ENCODE results near the gene CYP24A1. TPM values are rescaled to one million over a fixed set of nuclear protein-coding genes. Genes with fewer than 3 reads are reported as not detected.

The CYP24A1 gene
- total RNA-seq, 1 experiment from 2014 or later = 0.03 TPM

DNA sequence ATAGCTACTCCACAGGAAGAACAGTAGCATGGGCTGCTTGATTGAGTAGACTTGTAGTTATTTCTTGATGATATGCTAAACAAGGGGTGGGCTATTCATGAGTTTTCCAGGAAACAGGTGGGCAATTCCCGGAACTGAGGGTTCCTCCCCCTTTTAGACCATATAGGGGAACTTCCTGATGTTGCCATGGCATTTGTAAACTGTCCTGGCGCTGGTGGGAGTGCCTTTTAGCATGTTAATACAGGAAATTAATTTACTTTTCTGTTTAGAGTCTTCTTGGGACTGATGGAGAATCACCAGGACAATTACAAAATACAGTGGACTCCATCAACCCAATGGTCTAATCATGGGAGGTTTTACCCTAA, 22.7 kb downstream of the CYP24A1 start:
- Histone ChIP-seq H3K4me3 (ENCODE audit: insufficient read depth, low read depth, low read length) (no peak overlapping the region), H3K36me3 (replicated peaks; ENCODE audit: control insufficient read depth, insufficient read depth, low read length) (no peaks in the 10 kb centered on the region), H3K27me3 (ENCODE audit: control insufficient read depth, insufficient read depth, low read length) (peaks cover 2% of the 10 kb centered on the region; the same call in 1 of the 2 replicates)
- DNase-seq = no peak

DNA sequence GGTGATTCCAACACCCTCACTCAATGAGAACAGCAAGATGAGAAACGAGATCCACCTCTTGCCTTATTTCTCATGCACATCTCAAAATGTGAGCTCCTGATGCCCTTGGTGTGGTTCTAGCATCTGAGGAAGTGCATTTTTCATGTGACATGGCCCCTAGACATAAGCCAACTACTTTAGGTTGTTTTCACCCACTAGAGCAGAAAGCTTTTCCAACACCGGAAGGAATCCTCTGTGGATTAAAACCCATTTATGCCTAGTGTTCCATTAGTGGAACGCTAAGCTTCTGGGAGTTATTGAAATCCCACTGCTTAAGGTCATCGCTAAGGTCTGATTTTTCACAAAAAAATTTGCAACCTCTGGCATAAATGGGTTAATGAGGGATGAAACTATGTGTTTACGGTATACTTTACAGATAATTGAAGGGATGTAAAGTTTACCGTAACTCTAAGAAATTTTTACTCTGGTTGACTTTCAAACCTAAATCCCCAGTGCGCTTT, 24.0 kb downstream of the CYP24A1 start:
- H3K36me3 ChIP-seq (replicated peaks; ENCODE audit: control insufficient read depth, insufficient read depth, low read length) = no peaks in the 10 kb centered on the region
- DNase-seq = no peak
- no peak overlapping the region for H3K4me3 ChIP-seq (ENCODE audit: insufficient read depth, low read depth, low read length)
- H3K27me3 ChIP-seq (ENCODE audit: control insufficient read depth, insufficient read depth, low read length) = peaks cover 2% of the 10 kb centered on the region; the same call in 1 of the 2 replicates

DNA sequence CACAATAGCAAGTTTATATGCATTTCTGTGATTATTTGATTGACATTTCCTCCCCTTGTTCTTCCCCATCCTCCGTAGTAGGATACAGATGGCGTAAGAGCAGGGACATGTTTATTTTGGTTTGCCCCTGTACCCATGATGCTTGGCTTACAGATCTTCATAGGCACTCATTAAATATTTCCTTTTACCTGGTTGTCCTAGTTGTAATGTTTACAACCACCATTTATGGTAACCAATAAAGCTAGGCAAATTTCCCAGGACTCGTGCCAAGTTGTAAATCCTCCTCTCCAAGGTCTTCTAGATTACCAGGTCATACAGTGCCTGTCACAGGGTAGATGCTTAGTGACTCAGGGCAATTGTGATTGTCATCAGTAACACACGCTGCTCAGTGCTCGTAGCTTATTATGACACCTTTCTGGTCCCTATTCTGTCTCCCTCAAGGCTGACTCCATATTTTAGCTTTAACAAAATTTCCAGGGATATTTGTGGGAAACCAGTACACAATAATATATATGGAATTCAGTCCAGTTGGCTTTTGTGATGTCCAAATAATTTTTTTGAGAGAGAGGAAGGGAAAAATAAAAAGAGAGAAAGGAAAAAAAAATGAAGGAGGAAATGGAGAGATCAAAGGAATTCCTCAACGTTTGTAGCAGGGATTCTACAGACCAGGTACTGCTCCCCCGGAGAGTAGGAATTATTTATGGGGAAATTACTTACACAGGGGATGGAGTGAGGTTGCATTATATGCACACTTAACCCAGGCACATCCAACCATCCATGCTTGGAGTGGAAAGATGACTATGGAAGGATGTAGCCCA, 24.6 kb downstream of the CYP24A1 start:
- H3K36me3 ChIP-seq (replicated peaks; ENCODE audit: control insufficient read depth, insufficient read depth, low read length) = no peaks in the 10 kb centered on the region
- peaks cover 2% of the 10 kb centered on the region; the same call in 1 of the 2 replicates for H3K27me3 ChIP-seq (ENCODE audit: control insufficient read depth, insufficient read depth, low read length)
- DNase-seq = no peak
- H3K4me3 ChIP-seq (ENCODE audit: insufficient read depth, low read depth, low read length) = no peak overlapping the region

DNA sequence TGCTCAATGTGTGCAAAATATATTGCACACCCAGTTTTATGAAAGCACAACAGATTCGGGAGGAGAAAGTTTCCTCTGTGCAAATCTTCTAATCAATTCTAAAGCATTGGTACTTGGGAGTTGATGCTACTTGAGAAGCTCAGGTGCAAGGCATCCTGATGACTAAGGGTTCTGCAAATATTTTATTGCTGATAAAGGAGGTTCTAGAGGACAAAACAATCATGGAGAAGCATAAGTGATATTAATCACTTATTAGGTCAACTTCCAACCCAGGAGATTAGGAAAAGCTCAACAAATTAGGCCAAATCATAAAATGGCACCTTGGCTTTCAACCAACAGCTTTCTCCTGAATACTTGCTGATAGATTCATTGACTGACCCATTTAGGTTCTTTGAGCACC, 27.1 kb downstream of the CYP24A1 start:
- Histone ChIP-seq H3K27me3 (ENCODE audit: control insufficient read depth, insufficient read depth, low read length) (no peaks in the 10 kb centered on the region), H3K4me3 (ENCODE audit: insufficient read depth, low read depth, low read length) (no peak overlapping the region), H3K36me3 (replicated peaks; ENCODE audit: control insufficient read depth, insufficient read depth, low read length) (no peaks in the 10 kb centered on the region)
- no peak for DNase-seq

DNA sequence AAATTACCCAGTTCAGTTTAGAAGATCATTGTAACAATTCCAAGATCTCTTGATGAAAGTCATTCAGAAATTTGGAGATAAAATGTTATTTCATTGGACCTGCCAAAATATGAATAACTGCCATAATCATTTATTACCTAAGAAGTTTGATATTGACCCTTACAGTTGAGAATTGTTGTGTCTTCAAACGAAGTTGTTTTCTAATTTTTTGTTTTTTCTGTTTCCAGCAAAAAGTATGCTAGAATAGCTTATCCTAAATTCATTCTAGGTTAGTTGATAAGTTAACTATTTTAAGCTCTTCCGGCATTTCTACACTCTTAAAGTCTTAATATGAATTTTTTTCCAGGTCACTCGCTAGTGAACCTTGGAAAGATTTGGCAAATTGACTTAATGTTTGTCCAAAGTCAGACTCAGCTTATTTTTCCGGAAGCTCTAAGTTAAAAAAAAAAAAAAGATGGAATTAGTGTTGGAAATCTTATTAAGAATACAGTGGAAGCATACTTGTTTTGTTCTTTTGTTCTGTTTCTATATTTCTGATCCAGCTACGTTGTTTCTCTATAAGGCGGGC, 28.9 kb downstream of the CYP24A1 start:
- Histone ChIP-seq H3K36me3 (replicated peaks; ENCODE audit: control insufficient read depth, insufficient read depth, low read length) (no peaks in the 10 kb centered on the region), H3K27me3 (ENCODE audit: control insufficient read depth, insufficient read depth, low read length) (no peaks in the 10 kb centered on the region), H3K4me3 (ENCODE audit: insufficient read depth, low read depth, low read length) (no peak overlapping the region)
- DNase-seq = no peak

DNA sequence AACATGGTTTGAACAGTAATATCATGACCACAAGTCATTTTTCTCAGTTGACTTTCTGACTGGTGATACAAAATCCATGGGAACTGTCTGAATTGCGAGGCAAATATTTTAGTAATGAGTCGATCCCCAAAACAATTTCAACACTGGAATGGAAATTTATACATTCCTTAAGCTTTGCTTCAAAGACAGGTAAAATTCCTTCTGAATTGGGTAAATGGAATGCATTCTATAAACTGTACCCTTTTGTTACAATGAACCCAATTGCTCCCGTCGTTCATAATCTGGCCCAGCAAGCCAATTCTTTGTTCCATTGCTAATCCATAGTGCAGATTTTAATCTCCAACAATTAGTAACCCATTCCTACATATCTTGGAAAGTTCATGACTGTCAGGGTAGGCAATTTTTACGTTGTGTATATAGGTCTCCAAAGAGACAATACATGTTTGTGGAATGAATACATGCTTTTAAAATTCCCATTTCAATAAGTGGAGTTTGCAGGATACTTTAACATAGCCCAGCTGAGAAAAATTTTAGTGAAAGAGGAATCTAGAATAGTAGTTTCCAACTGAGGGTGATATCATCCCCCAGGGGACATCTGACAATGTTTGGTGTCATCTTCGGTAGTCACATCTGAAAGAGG, 32.7 kb downstream of the CYP24A1 start:
- no peak for DNase-seq
- Histone ChIP-seq H3K4me3 (ENCODE audit: insufficient read depth, low read depth, low read length) (no peak overlapping the region), H3K36me3 (replicated peaks; ENCODE audit: control insufficient read depth, insufficient read depth, low read length) (no peaks in the 10 kb centered on the region), H3K27me3 (ENCODE audit: control insufficient read depth, insufficient read depth, low read length) (no peaks in the 10 kb centered on the region)

DNA sequence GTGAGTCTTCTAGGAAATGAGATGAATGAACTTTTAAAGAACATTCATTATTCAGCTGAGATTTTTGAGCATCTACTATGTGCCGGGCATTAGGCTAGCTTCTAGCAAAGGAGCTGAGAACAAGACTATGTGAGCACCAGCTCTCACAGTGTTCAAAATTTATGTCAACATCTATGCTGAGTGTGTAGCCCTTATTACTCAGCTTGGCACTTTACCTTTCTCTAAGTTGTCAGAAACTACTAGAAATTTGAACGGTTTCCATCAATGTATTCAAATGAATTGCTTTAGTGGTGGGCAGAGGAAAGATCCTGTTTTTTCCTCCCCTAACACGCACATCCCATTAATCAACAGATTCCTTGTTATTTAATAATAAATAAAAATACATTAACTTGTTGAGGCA, 33.3 kb downstream of the CYP24A1 start:
- Histone ChIP-seq H3K36me3 (replicated peaks; ENCODE audit: control insufficient read depth, insufficient read depth, low read length) (no peaks in the 10 kb centered on the region), H3K4me3 (ENCODE audit: insufficient read depth, low read depth, low read length) (no peak overlapping the region), H3K27me3 (ENCODE audit: control insufficient read depth, insufficient read depth, low read length) (no peaks in the 10 kb centered on the region)
- no peak for DNase-seq

DNA sequence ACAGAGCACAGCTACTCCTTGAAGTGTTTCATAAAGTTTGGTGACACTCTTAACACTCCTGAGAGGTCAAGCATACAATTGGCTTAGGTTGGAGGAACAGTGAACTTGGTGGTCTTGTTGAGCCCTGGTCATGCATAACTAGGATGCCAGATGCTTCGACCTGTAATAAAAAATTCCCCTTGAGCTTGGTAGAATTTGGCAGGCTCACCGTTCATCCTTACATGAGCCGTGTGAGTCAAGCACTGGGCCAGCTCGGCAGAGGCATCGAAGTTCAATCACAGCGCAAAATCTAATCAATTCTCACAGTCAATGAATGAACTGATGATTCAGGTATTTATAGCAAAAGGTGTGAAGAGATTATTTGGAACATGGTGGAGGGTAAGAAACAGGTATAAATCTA, 33.7 kb downstream of the CYP24A1 start:
- Histone ChIP-seq H3K36me3 (replicated peaks; ENCODE audit: control insufficient read depth, insufficient read depth, low read length) (no peaks in the 10 kb centered on the region), H3K4me3 (ENCODE audit: insufficient read depth, low read depth, low read length) (no peak overlapping the region), H3K27me3 (ENCODE audit: control insufficient read depth, insufficient read depth, low read length) (no peaks in the 10 kb centered on the region)
- no peak for DNase-seq

DNA sequence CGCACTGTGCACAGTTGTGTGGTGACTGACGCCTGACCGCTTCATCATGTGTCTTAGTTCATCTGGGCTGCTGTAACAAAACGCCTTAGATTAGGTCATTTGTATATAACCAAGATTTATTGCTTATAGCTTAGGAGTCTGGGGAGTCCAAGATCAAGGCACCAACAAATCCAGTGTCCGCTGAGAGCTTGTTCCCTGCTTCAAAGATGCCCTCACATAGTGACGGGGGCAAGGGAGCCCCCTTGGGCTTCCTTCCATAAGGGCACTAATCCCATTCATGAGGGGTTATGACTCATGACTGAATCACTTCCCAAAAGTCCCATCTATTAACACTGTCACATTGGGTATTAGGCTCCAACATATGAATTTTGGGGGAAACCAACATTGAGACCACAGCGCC, 34.6 kb downstream of the CYP24A1 start:
- H3K4me3 ChIP-seq (ENCODE audit: insufficient read depth, low read depth, low read length) = no peak overlapping the region
- H3K36me3 ChIP-seq (replicated peaks; ENCODE audit: control insufficient read depth, insufficient read depth, low read length) = no peaks in the 10 kb centered on the region
- DNase-seq = no peak
- H3K27me3 ChIP-seq (ENCODE audit: control insufficient read depth, insufficient read depth, low read length) = no peaks in the 10 kb centered on the region

DNA sequence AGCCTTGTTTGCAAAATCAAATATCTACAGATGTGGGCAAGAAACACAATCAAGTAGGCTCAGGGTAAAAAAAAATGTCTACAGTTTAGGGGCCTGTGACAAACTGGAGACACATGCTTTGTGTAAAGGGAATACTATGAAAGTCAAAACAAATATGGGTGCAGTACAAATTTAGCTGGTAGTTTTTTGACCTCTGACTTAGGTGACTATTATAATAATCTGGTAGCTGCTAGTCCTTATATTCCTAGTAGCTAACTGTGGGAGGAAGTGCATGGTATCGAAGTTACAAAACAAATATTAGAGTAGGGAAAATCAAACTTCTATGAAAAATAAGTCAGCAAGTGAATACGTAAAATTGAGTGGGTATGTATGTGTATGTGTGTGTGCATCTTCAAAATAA, 35.4 kb downstream of the CYP24A1 start:
- Histone ChIP-seq H3K27me3 (ENCODE audit: control insufficient read depth, insufficient read depth, low read length) (no peaks in the 10 kb centered on the region), H3K4me3 (ENCODE audit: insufficient read depth, low read depth, low read length) (no peak overlapping the region), H3K36me3 (replicated peaks; ENCODE audit: control insufficient read depth, insufficient read depth, low read length) (no peaks in the 10 kb centered on the region)
- DNase-seq = no peak

DNA sequence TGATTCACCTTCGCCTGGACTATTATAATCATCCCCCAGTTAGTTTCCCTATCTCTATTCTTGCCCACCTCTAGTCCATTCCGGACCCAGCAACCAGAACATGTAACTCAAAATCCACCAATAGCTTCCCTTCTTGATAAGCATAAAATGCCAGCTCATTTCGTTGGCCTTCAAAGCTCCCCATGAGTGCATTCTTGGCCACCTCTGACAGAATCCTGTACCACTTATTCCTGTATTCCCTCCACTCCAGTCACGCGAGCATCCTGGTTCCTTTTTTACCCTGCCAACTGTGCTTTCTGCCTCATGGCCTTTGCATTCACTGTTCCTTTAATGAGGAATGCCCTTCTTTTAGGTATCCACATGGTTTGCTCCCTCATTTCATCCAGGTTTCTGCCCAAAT, 36.7 kb downstream of the CYP24A1 start:
- DNase-seq = no peak
- Histone ChIP-seq H3K27me3 (ENCODE audit: control insufficient read depth, insufficient read depth, low read length) (no peaks in the 10 kb centered on the region), H3K36me3 (replicated peaks; ENCODE audit: control insufficient read depth, insufficient read depth, low read length) (no peaks in the 10 kb centered on the region), H3K4me3 (ENCODE audit: insufficient read depth, low read depth, low read length) (no peak overlapping the region)

DNA sequence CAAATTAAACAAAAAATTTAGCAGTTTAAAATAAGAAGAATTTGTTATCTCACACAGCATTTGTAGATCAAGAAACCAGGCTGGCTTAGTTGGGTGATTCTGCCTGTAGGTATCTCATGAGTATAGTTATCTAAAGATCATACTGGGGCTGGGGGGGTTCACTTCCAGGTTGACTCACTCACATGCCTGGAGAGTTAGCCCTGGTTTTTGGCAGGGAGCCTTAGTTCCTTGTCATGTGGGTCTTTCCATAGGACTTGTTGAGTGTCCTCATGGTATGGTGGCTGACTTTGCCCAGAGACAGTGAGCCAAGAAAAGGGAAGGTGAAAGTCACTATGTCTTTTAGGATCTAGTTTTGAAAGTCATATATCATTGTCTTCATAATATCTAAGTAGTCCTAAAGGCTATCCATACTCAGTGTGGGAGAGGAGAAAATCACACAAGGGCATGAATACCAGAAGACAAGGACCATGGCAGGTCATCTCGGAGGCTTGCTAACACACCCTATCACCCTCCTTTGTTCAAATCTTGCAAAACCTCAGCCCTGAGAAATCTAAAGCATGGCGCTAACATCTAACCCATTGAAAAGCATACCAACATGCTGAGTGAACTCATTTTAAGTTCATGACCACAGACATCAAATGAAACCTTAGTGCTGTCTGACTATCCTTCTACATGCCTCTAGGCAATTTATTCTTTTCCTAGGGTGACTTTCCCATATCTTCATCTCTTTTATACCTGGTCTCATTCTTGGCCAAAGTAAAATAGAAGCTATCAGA, 39.2 kb downstream of the CYP24A1 start:
- H3K36me3 ChIP-seq (replicated peaks; ENCODE audit: control insufficient read depth, insufficient read depth, low read length) = no peaks in the 10 kb centered on the region
- no peaks in the 10 kb centered on the region for H3K27me3 ChIP-seq (ENCODE audit: control insufficient read depth, insufficient read depth, low read length)
- no peak overlapping the region for H3K4me3 ChIP-seq (ENCODE audit: insufficient read depth, low read depth, low read length)
- no peak for DNase-seq

DNA sequence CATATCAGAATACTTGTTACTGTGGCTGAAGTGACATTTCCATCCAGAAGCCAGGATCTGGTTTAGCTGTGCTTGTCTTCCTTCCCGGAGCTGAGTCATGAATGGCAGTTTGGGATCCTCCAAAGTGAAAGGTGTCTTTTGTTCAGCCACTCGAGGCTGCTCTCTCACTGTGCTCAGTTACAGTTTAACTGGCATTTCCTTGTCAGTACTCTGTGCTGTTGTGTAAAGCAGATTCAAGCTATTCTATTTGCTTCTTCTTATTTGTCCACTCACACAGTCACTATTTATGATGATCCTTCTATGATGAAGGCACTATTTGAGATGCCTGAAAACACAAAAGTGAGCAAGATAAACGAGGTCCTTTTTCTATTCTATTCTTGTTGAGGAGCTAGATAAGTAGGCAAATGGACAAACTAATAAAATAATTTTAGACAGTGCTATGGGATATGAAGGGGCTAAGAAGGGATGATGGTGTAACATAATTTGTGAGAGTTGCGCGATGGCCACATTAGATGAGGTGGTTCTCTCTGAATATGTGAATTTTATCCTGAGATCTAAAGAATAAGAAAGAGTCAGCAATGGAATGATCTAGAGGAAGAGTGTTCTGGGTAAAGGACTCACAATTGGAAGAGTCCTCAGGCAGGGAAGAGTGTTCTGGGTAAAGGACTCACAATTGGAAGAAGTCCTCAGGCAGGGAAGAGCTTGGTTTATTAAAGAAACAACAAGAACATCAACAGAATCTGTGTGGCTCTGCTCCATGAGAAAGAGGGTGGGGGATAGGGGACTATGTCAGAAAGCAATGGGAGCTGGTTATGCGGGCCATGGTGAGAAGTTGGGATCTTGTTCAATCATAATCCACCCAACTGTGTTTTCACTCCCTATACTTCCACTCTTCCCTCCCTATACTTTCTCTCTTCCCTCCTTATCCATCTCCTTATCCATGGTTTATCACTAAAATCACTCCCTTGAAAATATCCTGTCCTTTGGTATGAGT, 40.1 kb downstream of the CYP24A1 start:
- H3K4me3 ChIP-seq (ENCODE audit: insufficient read depth, low read depth, low read length) = no peak overlapping the region
- H3K36me3 ChIP-seq (replicated peaks; ENCODE audit: control insufficient read depth, insufficient read depth, low read length) = no peaks in the 10 kb centered on the region
- H3K27me3 ChIP-seq (ENCODE audit: control insufficient read depth, insufficient read depth, low read length) = no peaks in the 10 kb centered on the region
- DNase-seq = no peak

Measured in H7 (cell line).